HG03103 (cell line): Measurements from ENCODE around the gene CNNM1.

Experiments used
- ATAC-seq: cut with Tn5 transposase; IDR thresholded peaks from one replicate; pipeline ENCODE4 v1.9.1; 2021; ENCODE audit warnings: low read depth; ENCODE audit not compliant: unreplicated experiment

Gene CNNM1

DNA sequence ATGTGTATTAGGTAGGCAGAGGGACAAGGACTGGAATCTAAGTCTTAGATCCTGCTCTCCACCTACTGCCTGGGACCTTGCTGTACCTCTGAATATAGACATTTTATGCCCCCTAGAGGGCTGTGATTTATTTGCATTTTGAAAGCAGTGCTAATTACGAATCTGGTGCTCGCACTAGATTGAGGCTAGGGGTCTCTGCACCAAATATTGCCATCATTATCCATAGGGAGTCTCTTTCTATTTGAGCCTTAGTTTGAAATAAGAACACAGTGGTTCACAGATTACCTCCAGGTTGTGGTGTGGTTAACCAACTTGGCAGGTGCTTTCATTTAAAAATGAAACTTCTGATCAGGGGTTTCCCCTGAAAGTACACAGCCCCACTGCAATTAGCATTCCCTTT lies 41.8 kb downstream of the CNNM1 start:
- ATAC-seq, result peak; percentile 73

DNA sequence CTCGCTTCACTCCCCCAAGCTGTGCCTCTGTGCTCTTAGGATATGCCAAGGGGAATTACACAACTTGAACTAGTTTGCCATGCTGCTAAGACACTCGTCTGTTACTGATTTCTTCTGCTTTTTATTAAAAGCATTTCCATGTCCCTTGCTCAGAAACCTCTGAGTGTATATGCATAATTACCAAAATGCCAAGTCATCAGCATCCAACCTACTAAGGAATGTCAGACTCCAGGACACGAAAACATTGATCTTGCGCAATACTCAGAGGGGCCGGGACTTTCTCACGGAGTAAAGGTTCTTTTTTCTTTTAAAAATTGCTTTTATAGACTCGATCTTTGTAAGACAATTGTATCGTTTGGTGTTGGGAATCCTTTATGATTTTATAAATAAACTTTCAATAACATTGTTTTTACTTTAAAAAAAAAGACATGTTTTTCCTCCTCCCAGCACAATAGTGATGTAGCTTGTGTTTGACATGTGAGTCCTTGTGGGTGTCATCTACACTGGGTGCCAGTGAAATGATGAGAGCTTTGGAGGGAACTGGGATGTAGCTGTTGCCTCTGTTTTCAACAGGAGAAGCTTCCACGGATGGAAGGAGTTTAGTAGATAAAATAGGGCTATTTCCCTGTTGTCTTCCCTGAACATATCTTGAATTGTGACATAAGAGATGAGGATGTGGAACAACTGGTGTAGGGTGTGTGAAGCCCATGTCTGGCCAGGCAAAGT lies 43.6 kb downstream of the CNNM1 start:
- no peak for ATAC-seq

- no peak for ATAC-seq
Measured at GRCh38 chr10:99374526-99374925, 45.4 kb downstream of the CNNM1 start.

DNA sequence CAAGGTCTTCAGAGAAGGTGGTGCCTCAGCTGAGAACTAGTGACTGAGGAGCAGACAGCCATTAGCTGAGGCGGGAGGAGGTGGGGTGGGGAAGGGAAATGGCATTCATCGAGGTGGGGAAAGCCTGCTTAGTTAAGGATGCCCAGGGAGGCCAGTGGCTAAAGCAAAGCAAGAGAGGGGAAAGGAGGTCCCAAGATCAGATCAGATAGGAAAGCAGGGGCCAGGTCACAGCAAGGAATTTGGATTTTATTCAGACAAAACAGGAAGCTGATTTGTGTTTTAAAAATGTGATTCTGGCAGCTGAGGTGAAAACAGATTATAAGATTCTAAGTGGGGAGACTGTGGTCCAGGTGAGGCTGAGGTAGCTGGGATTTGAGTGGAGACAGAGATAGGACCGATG lies 45.8 kb downstream of the CNNM1 start:
- no peak for ATAC-seq

DNA sequence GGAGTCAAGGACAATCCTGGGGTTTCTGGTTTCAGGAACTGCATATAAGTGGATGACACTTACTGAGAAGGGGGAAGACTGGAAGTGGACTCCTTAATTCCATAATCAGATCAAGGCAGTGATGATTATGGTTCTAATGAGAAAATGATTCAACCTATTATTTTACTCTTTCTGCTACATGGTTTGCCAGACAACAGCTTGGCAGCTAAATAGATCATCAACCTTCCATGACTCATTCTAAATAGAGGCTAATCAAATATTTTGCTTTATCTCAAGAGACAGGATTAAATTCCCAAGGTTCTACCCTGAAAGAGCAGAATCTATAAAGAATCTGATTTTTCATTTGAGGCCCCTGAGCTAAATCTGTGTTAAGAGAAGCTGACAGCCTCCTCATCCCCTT lies 46.3 kb downstream of the CNNM1 start:
- no peak for ATAC-seq

- ATAC-seq, result no peak
Measured at GRCh38 chr10:99382176-99382575, 53.0 kb downstream of the CNNM1 start.

DNA sequence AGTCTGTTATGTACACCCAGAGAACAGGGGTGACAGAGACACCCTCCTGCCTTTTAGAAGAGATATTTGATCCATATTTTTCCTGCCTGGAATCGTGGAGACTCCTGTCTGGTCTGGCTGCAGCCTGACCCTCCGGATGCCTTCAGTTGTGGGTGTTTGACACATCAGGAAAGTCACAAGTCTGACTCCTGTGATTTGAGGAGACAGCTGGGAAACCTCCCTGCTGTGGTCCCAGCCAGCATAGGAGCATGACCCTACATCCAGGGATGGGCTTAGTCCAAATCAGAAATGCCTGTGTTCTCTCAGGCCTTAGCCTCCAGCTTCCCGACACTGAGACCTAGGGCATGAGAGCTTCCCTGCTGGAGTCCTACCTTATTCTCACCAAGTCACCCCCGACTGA lies 57.9 kb downstream of the CNNM1 start:
- no peak for ATAC-seq

DNA sequence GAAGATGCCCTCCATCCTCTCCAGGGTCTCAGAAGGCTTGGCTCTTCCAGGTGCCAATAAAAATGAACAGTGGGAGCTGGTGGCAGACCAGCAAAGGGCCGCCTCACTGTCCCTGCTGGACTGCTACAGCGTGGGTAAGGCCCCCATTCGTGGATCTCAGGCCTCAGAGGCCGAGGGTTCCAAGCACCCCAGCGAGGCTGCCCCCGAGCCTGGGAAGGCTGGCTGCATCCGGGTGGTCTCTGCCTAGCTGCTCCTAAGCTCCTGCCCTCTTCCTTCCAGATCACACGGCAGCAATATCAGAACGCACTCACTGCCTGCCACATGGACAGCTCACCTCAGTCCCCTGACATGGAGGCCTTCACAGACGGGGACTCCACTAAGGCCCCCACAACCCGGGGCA lies 58.4 kb downstream of the CNNM1 start:
- no peak for ATAC-seq

- ATAC-seq, result no peak
Measured at GRCh38 chr10:99389729-99390480, 60.7 kb downstream of the CNNM1 start.

- no peak for ATAC-seq
Measured at GRCh38 chr10:99391346-99391745, 62.2 kb downstream of the CNNM1 start.

- no peak for ATAC-seq
Measured at GRCh38 chr10:99393036-99393435, 63.9 kb downstream of the CNNM1 start.

DNA sequence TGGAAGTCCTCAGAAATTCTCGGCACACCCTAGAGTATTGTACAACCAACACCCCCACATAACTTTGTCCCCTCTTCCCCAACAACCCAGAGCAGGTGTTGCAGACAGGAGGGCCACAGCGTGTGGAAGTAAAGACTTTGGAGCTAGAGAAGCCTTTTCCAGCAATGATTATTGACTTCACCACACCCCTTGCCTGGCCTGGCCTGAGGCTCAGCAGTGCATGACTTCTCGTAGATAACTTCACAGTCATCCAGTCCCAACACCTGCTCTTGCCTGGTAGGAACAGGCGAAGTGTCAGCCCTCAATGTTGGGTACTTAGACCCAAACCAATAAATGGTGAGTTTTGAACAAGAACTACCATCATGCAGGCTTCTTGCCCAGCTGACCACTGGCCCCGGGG lies 64.5 kb downstream of the CNNM1 start:
- no peak for ATAC-seq

GRCh38 chr10:99394256-99394655 lies 65.1 kb downstream of the CNNM1 start:
- ATAC-seq, result no peak

DNA sequence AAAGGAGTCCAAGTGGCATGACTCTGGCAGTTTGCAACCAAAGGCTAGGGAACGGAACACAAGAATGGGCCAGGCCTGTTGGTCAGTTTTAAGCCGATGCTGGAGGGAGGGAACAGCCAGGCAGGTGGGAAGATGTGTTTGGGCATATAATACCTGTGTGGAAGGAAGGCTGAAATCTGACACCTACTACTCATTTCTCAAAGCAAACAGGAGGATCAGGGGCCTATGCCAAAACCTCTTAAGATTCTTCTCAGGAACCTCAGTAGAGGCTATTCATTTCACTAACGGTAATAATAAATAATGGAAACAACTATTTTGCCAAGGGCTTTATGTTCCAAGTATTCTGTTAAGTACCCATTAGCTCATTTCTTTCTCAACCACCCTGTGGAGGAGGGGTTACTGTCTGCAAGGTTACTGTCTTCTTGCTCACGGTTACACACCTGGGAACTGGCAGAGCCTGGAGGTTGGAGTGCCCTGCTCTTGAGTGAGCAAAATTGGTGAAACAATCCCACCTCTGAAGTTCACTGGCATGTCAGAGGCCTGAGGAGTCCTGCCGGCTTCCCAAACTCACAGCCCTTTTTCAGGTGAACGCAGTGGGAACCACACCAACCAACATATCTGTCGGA lies 65.7 kb downstream of the CNNM1 start:
- no peak for ATAC-seq

DNA sequence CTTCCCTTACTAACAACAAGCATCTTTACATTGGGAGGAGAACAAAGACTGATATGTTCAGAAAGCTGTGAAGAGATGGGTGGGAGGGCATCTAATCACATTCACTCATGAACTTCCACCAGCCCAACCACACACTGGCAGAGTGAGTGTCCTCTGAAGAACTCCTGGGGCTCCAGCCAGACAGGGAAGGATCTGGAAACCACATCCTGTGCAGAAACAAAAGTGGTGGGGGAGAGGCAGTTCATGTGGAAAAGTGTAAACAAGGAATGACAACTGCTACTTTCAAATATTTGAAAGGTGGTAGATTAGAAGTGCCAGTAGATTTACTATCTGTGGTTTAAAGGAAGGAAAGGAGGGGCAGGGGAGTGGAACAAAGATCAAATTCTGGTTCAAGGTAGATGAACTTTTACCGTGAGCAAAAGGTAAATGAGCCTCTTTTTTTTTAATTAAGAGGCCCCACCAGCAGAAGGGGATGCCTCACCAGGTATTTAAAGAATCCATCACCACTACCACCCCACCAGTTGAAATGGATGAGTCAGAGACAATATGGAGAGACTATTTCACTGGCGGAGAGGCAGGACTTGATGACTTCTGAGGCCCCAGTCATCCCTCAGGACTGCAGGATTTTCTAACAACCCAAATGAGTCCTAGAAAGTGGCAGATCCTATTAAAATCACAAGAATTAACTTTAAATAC lies 66.7 kb downstream of the CNNM1 start:
- no peak for ATAC-seq

- ATAC-seq, result no peak
Measured at GRCh38 chr10:99396471-99396870, 67.3 kb downstream of the CNNM1 start.

DNA sequence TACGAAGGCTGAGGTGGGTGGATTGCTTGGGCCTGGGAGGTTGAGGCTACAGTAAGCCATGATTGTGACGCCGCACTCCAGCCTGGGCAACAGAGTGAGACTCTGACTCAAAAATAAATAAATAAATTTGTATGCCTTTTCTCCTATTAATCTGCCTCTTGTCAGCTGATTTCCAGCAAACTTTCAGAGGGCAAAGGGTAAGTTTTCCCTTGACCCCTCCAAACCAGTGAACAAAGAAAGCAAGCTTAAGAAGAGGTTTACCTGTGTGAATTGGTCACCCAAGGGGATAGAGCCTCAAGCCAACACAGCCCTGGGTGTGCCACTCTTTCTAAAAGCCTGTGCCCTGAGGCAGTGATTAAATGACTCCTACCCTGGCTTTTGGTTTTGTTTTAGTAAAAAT lies 70.5 kb downstream of the CNNM1 start:
- no peak for ATAC-seq

GRCh38 chr10:99403674-99404073 lies 74.5 kb downstream of the CNNM1 start:
- no peak for ATAC-seq

- ATAC-seq, result no peak
Measured at GRCh38 chr10:99406149-99406548, 77.0 kb downstream of the CNNM1 start.

DNA sequence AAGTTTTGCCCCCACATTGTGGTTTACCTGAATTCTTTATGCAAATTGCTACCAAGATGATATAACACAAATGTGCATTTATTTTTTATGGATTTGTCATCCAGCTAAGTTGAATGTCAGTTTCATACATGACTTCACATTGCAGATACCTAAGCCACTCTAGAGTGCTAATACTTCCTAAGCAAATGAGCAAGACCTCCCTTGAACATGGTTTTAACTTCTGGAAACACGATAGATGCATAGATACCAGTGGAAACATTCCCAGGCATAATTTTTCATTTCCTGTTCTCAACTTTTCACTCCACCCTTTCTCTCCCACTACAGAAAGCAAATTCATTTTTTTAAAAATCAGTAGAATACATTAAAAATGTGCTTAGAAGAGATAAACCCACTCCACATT lies 81.0 kb downstream of the CNNM1 start:
- ATAC-seq, result no peak

DNA sequence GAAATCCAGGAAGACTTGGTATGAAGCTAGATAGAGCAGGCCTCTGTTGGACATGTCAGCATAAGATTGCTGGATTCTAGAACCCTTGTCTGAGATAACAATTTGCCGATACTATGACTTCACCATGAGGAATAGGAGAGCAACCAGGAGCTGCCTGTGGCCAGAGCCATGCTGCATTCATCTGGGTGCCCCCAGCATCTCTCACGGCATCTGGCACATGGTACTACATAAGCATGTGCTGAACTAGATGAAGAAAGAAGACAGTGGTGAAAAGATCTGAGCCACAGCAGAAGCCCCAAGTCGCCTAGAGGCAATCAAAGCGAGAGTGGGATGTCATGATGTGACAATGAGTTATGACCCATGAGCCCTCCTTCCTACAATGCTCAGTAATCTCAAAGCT lies 81.7 kb downstream of the CNNM1 start:
- no peak for ATAC-seq
